Activated naive CD4-positive, alpha-beta T cell treated with anti-CD3 and anti-CD28 coated beads, Interleukin-2, amount 10 ng/mL, durations not matched to agents 7 days and 5 days (primary cell): ENCODE measurements around the gene SLC25A42.
"Not testable (repeated sequence)": the region's sequence is repeated elsewhere in the genome, so short reads cannot be mapped to it uniquely, and the experiment has no call there.

Experiments used
- CTCF ChIA-PET: fragments of 350-600 bp; sonication (Branson Sonifier 250); formaldehyde crosslinking; loops from one replicate; lab custom pipeline; 2021; ENCODE audit warnings: antibody characterized with exemption; lab: Charles Lee
- DNase-seq: peaks from one replicate; pipeline ENCODE4 v3.0.0-alpha.2; 2020
- H3K27ac Mint-ChIP-seq: one replicate; pipeline ENCODE4 v1.8.0; 2021; ENCODE audit warnings: mild to moderate bottlenecking, moderate library complexity, mixed read lengths
- H3K27me3 Mint-ChIP-seq: one replicate; pipeline ENCODE4 v1.8.0; 2021; ENCODE audit warnings: mild to moderate bottlenecking, mixed read lengths
- H3K36me3 Mint-ChIP-seq: one replicate; pipeline ENCODE4 v1.8.0; 2021; ENCODE audit warnings: mixed read lengths
- H3K4me1 Mint-ChIP-seq: one replicate; pipeline ENCODE4 v1.8.0; 2021; ENCODE audit warnings: mixed read lengths
- H3K4me3 Mint-ChIP-seq: one replicate; pipeline ENCODE4 v1.8.0; 2021; ENCODE audit warnings: mild to moderate bottlenecking, moderate library complexity, mixed read lengths
- H3K9me3 Mint-ChIP-seq: one replicate; pipeline ENCODE4 v1.8.0; 2021; ENCODE audit warnings: mixed read lengths

The SLC25A42 gene, protein sequence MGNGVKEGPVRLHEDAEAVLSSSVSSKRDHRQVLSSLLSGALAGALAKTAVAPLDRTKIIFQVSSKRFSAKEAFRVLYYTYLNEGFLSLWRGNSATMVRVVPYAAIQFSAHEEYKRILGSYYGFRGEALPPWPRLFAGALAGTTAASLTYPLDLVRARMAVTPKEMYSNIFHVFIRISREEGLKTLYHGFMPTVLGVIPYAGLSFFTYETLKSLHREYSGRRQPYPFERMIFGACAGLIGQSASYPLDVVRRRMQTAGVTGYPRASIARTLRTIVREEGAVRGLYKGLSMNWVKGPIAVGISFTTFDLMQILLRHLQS

DNA sequence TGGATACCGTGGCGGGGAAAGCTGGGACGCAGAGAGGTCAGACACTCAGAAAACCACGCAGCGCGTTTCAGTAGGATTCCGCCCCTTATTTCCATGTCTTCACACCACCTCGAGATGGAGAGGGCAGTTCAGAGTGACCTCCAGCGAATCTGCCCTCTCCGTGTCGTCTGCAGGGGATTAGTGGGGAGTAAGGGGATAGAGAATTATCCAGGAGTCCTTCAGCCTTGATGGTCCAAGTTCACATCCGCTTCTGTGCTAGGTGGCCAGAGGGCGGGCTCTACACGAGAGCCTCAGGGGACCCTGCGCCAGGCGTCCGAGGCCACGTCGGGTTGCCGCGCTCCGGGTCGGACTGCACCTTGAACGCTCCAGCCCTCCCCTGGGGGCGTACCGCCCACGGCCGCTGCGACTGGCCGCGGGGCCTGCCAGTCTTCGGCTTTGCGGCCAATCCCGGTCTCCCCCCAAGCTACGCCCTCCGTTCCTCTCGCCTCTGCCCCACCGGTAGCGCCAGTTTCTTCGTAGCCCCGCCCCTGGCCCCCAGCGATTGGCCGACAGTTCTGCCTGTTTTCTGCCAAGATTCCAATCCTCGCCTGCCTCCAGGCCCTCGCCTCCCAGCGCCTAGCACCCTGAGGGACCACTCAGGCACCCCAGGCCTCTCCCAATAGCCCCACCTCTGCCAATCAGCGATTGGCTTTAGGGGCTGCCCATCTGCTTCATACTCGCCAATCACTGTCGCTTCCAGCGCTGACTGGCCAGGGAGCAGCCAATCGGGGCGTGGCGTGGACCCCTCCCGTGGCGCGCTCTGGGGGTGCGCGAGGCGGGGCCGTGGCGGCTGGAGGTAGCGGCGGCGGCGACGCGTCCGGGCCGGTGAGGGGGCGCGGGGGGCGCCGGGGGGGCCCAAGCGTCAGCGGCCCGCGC, at the start of gene SLC25A42:
SLC25A42 (plus strand) TSS at position 812 of the 915 bp plus-strand sequence. CDS start 32,131 bp downstream, outside the sequence.
- peaks cover 7% of the 10 kb centered on the region for H3K36me3 Mint-ChIP-seq
- H3K27me3 Mint-ChIP-seq, result no peaks in the 10 kb centered on the region
- peak within 1 kb of the TSS; percentile 93 for H3K27ac Mint-ChIP-seq
- CTCF ChIA-PET, result interaction anchor here (0.6 to 1.7 kb wide), 3 partner anchors 9 to 111 kb away, joined by 3 to 5 read pairs (median 3); no protein-coding TSS in a partner anchor
- no peaks in the 10 kb centered on the region for H3K9me3 Mint-ChIP-seq
- DNase-seq, result peak; percentile 100
- peaks cover 40% of the 10 kb centered on the region for H3K4me1 Mint-ChIP-seq
- peak within 1 kb of the TSS; percentile 92 for H3K4me3 Mint-ChIP-seq

DNA sequence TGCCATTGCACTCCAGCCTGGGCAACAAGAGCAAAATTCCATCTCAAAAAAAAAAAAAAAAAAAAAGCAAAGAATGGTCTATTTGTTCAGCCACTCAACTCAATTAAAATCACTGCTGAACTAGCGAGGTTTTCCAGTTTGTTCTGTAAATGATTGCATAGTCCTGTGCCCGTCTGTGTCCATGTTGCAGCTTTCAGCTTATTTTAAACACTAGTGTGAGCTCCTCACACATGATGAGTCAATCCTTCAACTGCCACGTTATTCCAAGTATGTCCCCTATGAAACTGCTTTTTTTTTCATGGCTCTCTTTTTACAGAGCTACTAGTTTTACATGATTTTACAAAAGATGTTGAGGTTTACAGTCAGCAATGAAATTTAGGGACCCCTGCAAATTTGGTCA, 42.7 kb upstream of the SLC25A42 start:
- CTCF ChIA-PET, result interaction anchor here (0.6 to 0.8 kb wide), 2 partner anchors 42 to 471 kb away, joined by 3 read pairs; no protein-coding TSS in a partner anchor
- no peak overlapping the region for H3K27ac Mint-ChIP-seq
- H3K4me3 Mint-ChIP-seq, result no peak overlapping the region
- DNase-seq, result no peak
- peaks cover 56% of the 10 kb centered on the region for H3K36me3 Mint-ChIP-seq
- peaks cover 10% of the 10 kb centered on the region for H3K4me1 Mint-ChIP-seq
- no peaks in the 10 kb centered on the region for H3K9me3 Mint-ChIP-seq
- no peaks in the 10 kb centered on the region for H3K27me3 Mint-ChIP-seq

DNA sequence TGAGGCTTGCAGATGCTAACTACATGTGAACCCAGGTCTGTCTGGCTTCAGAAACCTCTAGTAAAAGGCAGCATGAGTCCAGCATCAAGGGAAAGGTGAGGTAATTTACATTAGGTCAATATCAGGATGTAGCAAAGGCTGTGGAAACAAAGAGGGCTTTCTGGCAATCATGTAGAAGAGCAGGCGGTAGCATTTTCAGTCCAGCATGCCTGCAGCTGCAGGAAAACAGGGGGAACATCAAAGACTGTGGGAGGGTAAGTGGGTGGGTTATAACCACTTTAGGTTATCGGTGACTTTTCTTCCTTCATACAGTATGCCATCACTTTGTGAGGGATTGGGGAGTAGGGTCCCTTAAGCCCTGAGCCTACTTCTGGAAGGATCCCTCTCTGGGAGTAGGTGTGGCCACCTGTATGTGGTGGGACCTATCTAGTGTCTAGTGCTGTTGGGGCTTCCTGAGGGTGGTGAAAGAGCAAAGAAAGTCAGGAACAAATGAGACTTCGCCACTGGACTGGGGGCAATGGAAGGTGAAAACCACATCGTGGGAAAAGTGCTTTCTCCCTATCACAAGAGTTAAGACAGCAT, 41.3 kb upstream of the SLC25A42 start:
- H3K27ac Mint-ChIP-seq, result no peak overlapping the region

DNA sequence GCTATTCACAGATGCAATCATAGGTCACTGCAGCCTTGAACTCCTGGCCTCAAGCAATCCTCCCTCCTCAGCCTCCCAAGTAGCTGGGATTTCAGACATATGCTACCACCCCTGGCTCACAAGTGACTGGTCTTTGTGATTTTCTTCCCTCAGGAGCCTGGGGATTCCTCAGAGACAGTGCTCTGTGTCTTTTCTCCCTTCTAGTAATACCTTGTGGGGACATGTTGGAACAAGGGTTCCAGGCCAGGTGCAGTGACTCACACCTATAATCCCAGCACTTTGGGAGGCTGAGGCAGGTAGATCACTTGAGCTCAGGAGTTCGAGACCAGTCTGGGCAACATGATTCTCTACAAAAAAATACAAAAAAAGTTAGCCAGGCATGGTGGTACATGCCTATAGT, 40.4 kb upstream of the SLC25A42 start:
- H3K9me3 Mint-ChIP-seq, H3K27me3 Mint-ChIP-seq, DNase-seq, H3K4me3 Mint-ChIP-seq, H3K27ac Mint-ChIP-seq, CTCF ChIA-PET: not testable (repeated sequence)
- Mint-ChIP-seq H3K36me3 (peaks cover 61% of the 10 kb centered on the region), H3K4me1 (peaks cover 17% of the 10 kb centered on the region)

More for the DNA sequence above, 41.3 kb upstream of the SLC25A42 start:
- Mint-ChIP-seq H3K27me3 (no peaks in the 10 kb centered on the region), H3K4me1 (peaks cover 14% of the 10 kb centered on the region), H3K36me3 (peaks cover 57% of the 10 kb centered on the region), H3K9me3 (no peaks in the 10 kb centered on the region), H3K4me3 (no peak overlapping the region)
- no peak for DNase-seq
- CTCF ChIA-PET, result no interaction called here

DNA sequence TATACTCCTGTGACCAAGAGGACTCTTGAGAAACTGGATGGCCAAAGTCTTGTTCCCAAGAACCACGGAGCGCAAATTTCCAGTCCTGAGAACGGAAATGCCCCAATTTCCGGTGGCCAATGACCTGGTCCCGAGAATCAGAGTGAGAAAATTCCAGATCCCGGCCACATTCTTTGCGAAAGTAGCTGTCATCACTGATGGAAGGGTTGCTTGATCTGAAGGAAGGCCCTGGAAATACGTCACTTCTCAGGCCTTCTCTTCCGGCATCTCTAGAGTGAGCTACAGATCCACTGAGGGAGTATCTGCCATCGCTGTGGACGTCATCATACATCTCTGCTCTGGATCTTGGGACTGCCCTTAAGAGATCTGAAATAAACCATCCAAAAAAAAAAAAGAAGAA, 37.9 kb upstream of the SLC25A42 start:
- Mint-ChIP-seq H3K27ac (no peak overlapping the region), H3K4me1 (peaks cover 24% of the 10 kb centered on the region), H3K27me3 (no peaks in the 10 kb centered on the region)

DNA sequence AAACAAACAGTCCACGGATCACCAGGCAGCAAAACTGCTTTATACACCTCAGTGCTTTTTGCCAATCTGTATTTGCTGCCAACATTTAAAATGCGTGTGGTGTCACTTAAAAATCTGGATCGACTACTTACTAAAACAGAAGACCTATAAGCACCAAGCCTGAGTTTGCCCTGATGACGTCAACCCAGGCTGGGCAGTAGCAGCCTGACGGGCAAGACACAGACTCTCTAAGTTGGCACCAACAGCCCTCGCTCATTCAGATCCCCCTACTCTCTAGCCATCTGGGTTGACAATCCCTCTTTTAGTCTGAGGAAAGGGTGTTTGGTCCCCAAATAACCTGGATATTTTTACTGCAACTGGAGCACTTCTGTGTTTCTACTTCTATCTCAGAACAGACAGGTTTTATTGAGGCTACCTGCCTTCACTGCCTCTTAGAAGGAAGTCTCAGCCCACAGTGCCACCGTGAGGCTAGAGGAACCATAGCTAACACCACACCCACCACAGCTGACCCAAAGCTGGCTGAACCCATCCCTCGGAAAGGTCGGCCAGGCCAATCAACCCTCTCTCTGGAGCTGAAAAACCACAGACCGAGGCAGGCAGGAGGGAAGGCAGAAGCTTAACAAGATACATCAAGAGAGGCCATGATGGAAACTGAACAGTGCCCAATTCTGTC, 37.4 kb upstream of the SLC25A42 start:
- DNase-seq, result no peak
- CTCF ChIA-PET, result no interaction called here
- Mint-ChIP-seq H3K27me3 (no peaks in the 10 kb centered on the region), H3K4me3 (no peak overlapping the region), H3K27ac (no peak overlapping the region), H3K4me1 (peaks cover 27% of the 10 kb centered on the region), H3K36me3 (peaks cover 62% of the 10 kb centered on the region), H3K9me3 (no peaks in the 10 kb centered on the region)

More for the DNA sequence above, 37.9 kb upstream of the SLC25A42 start:
- CTCF ChIA-PET, result no interaction called here
- H3K4me3 Mint-ChIP-seq, result no peak overlapping the region
- H3K9me3 Mint-ChIP-seq, result no peaks in the 10 kb centered on the region
- H3K36me3 Mint-ChIP-seq, result peaks cover 63% of the 10 kb centered on the region
- DNase-seq, result no peak

DNA sequence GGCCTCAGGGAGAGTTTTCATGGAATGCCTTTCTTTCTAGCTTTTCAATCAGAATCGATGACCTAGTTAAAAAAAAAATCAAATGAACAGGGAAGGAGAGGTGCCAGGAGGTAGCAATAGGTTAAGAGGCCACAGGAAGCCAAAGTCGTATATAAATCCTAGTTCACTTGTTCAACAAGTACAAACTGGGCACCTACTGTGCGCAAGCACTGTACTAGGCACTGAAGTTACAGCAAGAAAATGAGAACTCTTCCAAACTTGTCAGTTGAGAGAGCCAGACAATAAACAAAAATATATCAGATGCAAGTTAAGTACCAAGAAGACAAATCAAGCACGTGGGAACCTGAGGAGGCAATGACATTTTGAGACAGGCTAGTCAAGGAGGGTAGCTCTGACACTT, 36.6 kb upstream of the SLC25A42 start:
- H3K36me3 Mint-ChIP-seq, result peaks cover 64% of the 10 kb centered on the region
- H3K27me3 Mint-ChIP-seq, result no peaks in the 10 kb centered on the region
- no peak overlapping the region for H3K4me3 Mint-ChIP-seq
- H3K27ac Mint-ChIP-seq, result no peak overlapping the region
- CTCF ChIA-PET, result interaction anchor here (0.7 kb wide), 1 partner anchor 26 kb away, joined by 3 read pairs; no protein-coding TSS in a partner anchor
- DNase-seq, result no peak
- H3K9me3 Mint-ChIP-seq, result no peaks in the 10 kb centered on the region
- peaks cover 31% of the 10 kb centered on the region for H3K4me1 Mint-ChIP-seq

DNA sequence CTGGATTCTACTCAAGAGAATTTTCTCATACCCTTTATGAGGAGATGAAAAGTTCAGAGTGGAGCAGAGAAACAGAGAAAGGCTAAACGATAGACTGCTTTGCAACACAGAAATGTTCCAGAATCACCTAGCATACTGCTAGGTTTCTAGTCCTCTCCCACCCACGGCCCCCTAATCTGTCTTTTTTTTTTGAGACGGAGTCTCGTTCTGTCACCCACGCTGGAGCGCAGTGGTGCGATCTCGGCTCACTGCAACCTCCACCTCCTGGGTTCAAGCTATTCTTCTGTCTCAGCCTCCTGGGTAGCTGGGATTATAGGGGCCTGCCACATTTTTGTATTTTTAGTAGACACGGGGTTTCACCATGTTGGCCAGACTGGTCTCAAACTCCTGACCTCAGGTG, 35.3 kb upstream of the SLC25A42 start:
- Mint-ChIP-seq H3K4me1 (peaks cover 25% of the 10 kb centered on the region), H3K27ac (no peak overlapping the region), H3K27me3 (no peaks in the 10 kb centered on the region), H3K36me3 (peaks cover 56% of the 10 kb centered on the region), H3K4me3 (no peak overlapping the region), H3K9me3 (no peaks in the 10 kb centered on the region)
- CTCF ChIA-PET, result no interaction called here
- no peak for DNase-seq

DNA sequence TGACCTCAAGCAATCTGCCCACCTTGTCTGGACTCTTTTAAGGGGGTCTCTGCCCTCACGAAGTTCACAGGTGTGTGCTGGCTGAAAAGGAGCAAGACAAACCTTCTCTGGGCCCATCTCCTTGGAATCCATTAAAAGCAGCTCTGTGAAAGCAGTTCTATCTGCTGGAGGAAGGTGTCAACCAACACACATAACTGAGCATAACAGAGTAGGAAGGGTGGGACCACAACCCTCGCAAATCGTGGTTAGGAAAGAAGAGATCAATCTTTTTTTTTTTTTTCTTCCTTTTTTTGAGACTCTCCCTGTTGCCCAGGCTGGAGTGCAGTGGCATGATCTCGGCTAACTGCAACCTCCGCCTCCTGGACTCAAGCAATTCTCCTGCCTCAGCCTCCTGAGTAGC, 31.9 kb upstream of the SLC25A42 start:
- no peaks in the 10 kb centered on the region for H3K27me3 Mint-ChIP-seq
- H3K9me3 Mint-ChIP-seq, result no peaks in the 10 kb centered on the region
- DNase-seq, result no peak
- peak overlapping the region; percentile 93 for H3K27ac Mint-ChIP-seq
- H3K4me1 Mint-ChIP-seq, result peaks cover 49% of the 10 kb centered on the region
- CTCF ChIA-PET, result interaction anchor here (0.7 kb wide), 1 partner anchor 112 kb away, joined by 3 read pairs; no protein-coding TSS in a partner anchor
- H3K36me3 Mint-ChIP-seq, result peaks cover 39% of the 10 kb centered on the region
- H3K4me3 Mint-ChIP-seq, result peak overlapping the region; percentile 96

DNA sequence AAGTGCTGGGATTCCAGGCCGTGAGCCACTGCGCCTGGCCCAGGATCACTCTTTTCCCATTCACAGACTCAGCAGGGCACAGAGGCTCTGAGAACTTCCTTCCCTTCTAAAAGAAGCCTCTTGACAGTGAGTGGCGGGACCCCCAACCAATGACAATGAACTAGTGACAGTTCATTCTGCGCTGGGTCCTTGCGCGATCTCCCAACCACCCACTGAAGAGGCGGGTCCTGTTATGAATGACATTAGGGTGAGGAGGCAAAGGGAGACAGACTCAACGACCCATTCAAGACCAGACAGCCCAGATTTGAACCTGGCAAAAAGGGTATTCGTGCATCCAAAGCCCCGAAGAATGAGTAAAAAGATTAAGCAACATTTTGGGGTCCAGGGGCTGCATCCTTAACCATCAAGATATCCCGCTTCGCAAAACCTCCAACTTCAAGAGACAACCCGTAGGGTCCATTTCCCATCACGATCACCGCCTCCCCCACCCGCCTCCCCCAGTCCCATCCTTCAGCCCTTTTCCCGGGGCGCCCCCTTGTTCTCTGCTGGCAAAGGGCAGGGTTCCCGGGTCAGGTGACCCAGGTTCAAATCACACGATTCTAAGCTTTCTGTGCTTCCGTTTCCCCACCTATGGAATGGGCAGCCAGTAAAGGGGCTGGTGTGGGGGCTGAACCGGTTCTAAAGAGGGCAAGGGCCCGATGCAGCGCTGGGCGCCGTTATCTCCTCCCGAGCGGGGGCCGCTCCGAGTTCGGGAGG, 31.2 kb upstream of the SLC25A42 start:
- H3K9me3 Mint-ChIP-seq, result no peaks in the 10 kb centered on the region
- peak; percentile 93 for DNase-seq
- H3K36me3 Mint-ChIP-seq, result peaks cover 38% of the 10 kb centered on the region
- H3K27me3 Mint-ChIP-seq, result no peaks in the 10 kb centered on the region
- H3K4me1 Mint-ChIP-seq, result peaks cover 45% of the 10 kb centered on the region
- H3K4me3 Mint-ChIP-seq, result peak overlapping the region; percentile 96
- peak overlapping the region; percentile 93 for H3K27ac Mint-ChIP-seq
- CTCF ChIA-PET, result no interaction called here

DNA sequence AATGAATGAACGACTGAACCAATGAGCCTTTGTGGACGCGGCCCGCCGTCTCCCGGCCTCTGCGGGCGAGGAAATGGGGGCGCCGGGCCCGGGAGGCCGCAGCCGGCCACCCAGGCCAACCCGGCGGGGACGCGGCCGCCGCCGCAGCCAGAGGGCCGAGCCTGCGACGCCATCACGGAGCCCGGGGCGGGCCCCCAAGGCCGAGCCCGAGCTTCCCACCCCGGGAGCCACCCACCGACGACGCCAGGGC, 30.7 kb upstream of the SLC25A42 start:
- CTCF ChIA-PET, result no interaction called here
- peak overlapping the region; percentile 96 for H3K4me3 Mint-ChIP-seq
- H3K36me3 Mint-ChIP-seq, result peaks cover 37% of the 10 kb centered on the region
- H3K27ac Mint-ChIP-seq, result peak overlapping the region; percentile 93
- no peaks in the 10 kb centered on the region for H3K27me3 Mint-ChIP-seq
- no peaks in the 10 kb centered on the region for H3K9me3 Mint-ChIP-seq
- DNase-seq, result no peak
- H3K4me1 Mint-ChIP-seq, result peaks cover 45% of the 10 kb centered on the region

DNA sequence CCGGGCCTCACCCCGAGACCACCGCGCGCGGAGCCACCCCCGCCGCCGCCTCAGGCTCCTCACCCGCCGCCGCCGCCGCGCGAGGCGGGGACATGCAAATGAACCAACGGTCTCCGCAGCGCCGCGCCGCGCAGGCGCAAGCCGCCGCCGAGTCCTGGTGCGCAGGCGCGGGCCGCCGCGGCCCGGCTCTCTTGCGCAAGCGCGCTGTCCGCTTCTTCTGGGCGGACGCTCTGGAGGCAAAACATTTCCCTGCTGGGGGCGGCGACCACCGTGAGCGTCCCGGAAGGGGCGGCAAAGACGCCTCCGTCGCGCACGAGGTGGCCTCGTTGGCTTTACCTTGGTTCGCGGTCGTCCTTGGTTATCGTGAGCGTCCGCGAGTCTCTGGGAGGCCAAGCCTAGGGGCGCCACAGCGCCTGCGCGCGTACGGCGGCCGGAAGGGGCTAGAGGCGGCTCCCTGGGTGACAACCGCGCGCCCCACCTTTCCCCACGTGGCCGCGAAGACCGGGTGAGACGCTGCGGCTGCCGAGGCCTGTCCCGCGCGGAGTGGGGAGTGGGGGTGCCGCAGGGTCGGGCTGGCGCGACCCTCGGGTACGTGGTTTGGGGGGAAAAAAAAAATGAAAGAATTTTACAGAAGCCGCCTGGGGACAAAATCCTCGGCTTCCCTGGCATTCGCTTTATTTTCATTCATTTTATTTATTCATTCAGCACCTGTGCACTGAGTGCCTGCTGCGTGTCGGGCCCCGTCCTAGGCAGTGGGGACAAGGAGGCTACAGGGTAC, 30.2 kb upstream of the SLC25A42 start, which contains the start of the genes ARMC6 and SUGP2:
ARMC6 (plus strand) TSS at position 178 of the 778 bp plus-strand sequence. CDS start 607 bp downstream, outside the sequence.
SUGP2 (minus strand) TSS at position 92 of the 778 bp plus-strand sequence. CDS start 2,446 bp downstream, outside the sequence.
- peaks cover 41% of the 10 kb centered on the region for H3K4me1 Mint-ChIP-seq
- peak within 1 kb of the TSS; percentile 96 for H3K4me3 Mint-ChIP-seq
- peak; percentile 91 for DNase-seq
- CTCF ChIA-PET, result no interaction called here
- H3K27me3 Mint-ChIP-seq, result no peaks in the 10 kb centered on the region
- H3K9me3 Mint-ChIP-seq, result no peaks in the 10 kb centered on the region
- peaks cover 34% of the 10 kb centered on the region for H3K36me3 Mint-ChIP-seq
- peak within 1 kb of the TSS; percentile 93 for H3K27ac Mint-ChIP-seq
